ENCODE measurements around the gene KIF7. TPM values are rescaled to one million over a fixed set of nuclear protein-coding genes. Genes with fewer than 3 reads are reported as not detected.

KIF7 gene
- total and polyA plus RNA-seq, 2 of the 4 experiments (the other 2 are of a cell fraction), result 5.0 to 9.0 TPM

GRCh38 chr15:89670971-89671560 is 15.8 kb upstream of the KIF7 start:
- no TSS peak for BruUV-seq (replicated peaks)
- Histone ChIP-seq H2AFZ (replicated peaks; ENCODE audit: low read length, poor library complexity) (peak overlapping the region; percentile 44), H3K18ac (ENCODE audit: low read depth, low read length) (no peak overlapping the region), H3K79me1 (ENCODE audit: low read depth in 1 of 2, low read length in 2 of 2) (no peaks in the 10 kb centered on the region), H3K4me2 (ENCODE audit: low read depth, low read length) (no peak overlapping the region), H3K4ac (ENCODE audit: low read depth, low read length) (no peak overlapping the region), H3K9me1 (ENCODE audit: insufficient read depth, low read length) (0 out of 2 replicates have a peak, but pooled peaks cover 2% of the 10 kb centered on the region), H3K27ac (ENCODE audit: insufficient read depth, low read length) (no peak overlapping the region), H3K23ac (ENCODE audit: low read depth, low read length) (no peak overlapping the region), H3K4me3 (ENCODE audit: insufficient read depth, low read depth, low read length) (no peak overlapping the region), H4K20me1 (ENCODE audit: insufficient read depth, low read length) (no peaks in the 10 kb centered on the region), H2AK9ac (replicated peaks; ENCODE audit: low read depth, low read length, poor library complexity) (no peak overlapping the region), H3K14ac (replicated peaks; ENCODE audit: low read depth, low read length) (no peak overlapping the region), H2BK120ac (ENCODE audit: low read depth, low read length) (no peak overlapping the region), H3K9ac (ENCODE audit: low read depth, low read length) (no peak overlapping the region), H3K4me1 (ENCODE audit: control insufficient read depth, insufficient read depth, low read length) (no peaks in the 10 kb centered on the region; the same call in 1 of the 2 replicates), H2BK20ac (ENCODE audit: low read depth, low read length) (no peak overlapping the region), H3K9me3 (ENCODE audit: control insufficient read depth, insufficient read depth, low read length) (no peaks in the 10 kb centered on the region), H4K5ac (ENCODE audit: low read depth, low read length) (no peak overlapping the region), H4K91ac (ENCODE audit: insufficient read depth, low read depth, low read length) (no peak overlapping the region), H3K36me3 (ENCODE audit: control insufficient read depth, insufficient read depth, low read length) (no peaks in the 10 kb centered on the region), H3K27me3 (ENCODE audit: control insufficient read depth, insufficient read depth, low read length) (no peaks in the 10 kb centered on the region), H2BK5ac (ENCODE audit: low read depth, low read length, poor library complexity, severe bottlenecking) (no peak overlapping the region), H2BK15ac (ENCODE audit: low read depth, low read length) (no peak overlapping the region), H4K8ac (ENCODE audit: low read depth in 2 of 2, low read length in 2 of 2) (no peak overlapping the region), H3K56ac (ENCODE audit: extremely low read depth, insufficient read depth, low read length) (no peak overlapping the region), H2AK5ac (ENCODE audit: low read depth, low read length) (no peak overlapping the region)
- ChIA-PET POLR2A (ENCODE audit: unreplicated experiment) (no interaction called here), CTCF (no interaction called here)
- DNase-seq (no peak), ATAC-seq (ENCODE audit: low read depth) (no peak)
- in situ Hi-C loops (cut with MboI; ENCODE audit: low sequenced_read_pairs) (no loop called here), intact Hi-C loops (cut with micrococcal nuclease) (no loop called here), dilution Hi-C loops (cut with HindIII; ENCODE audit: low sequenced_read_pairs, unreplicated experiment) (no loop called here)
- TF ChIP-seq NFE2L2 (IDR thresholded peaks at IDR 0.05; ENCODE audit: low read depth, low read length) (no peak), CTCF (conservative IDR thresholded peaks at IDR 0.05; ENCODE audit: low read depth, low read length) (no peak), CHD1 (IDR thresholded peaks at IDR 0.05; ENCODE audit: low read depth, low read length) (no peak), POLR2A (IDR thresholded peaks at IDR 0.05; ENCODE audit: low read depth, low read length) (no peak), RCOR1 (IDR thresholded peaks at IDR 0.05; ENCODE audit: insufficient replicate concordance, low read length) (no peak)
- WGBS, 2 experiments (ENCODE audit: extremely low coverage in 2 of 2, insufficient read length in 1 of 2), result no CpG with 5 or more reads among the region's 12 CpGs
